CD4-positive, alpha-beta memory T cell (primary cell): Measurements from ENCODE around the gene CPTP. TPM values are rescaled to one million over a fixed set of nuclear protein-coding genes. Genes with fewer than 3 reads are reported as not detected.
A peak's percentile ranks its signal among the peaks of the same experiment; 100 is the strongest.

Source experiments
- CTCF ChIA-PET: fragments of 350-600 bp; sonication (Branson Sonifier 250); formaldehyde crosslinking; loops from one replicate; lab custom pipeline; 2021; ENCODE audit warnings: inconsistent platforms; ENCODE audit not compliant: partially characterized antibody; lab: Charles Lee
- POLR2A ChIA-PET: fragments of 350-600 bp; sonication (Branson Sonifier 250); formaldehyde crosslinking; loops from one replicate; lab custom pipeline; 2021; ENCODE audit not compliant: partially characterized antibody; lab: Charles Lee
- DNase-seq, 5 donors: peaks; one replicate each; pipeline versions ENCODE4 v3.0.0 to v3.0.0-alpha.2; 2020 to 2022; ENCODE audit warnings: mixed read lengths in 1 of 5
- H3K27ac ChIP-seq: one replicate; pipeline ENCODE4 v1.7.0; 2013; ENCODE audit warnings: low read depth, low read length
- H3K27me3 ChIP-seq: 2 replicates; pipeline ENCODE4 v1.7.0; 2013; ENCODE audit warnings: mild to moderate bottlenecking, low read length, moderate library complexity; ENCODE audit not compliant: insufficient read depth
- H3K36me3 ChIP-seq: 2 replicates; pipeline ENCODE4 v1.7.0; 2013; ENCODE audit warnings: mild to moderate bottlenecking, low read length, moderate library complexity; ENCODE audit not compliant: insufficient read depth
- H3K4me1 ChIP-seq: 2 replicates; pipeline ENCODE4 v1.7.0; 2013; ENCODE audit warnings: mild to moderate bottlenecking, low read length, moderate library complexity; ENCODE audit not compliant: insufficient read depth
- H3K4me3 ChIP-seq, 2 donors: one replicate each; pipeline ENCODE4 v1.7.0; 2013; ENCODE audit warnings: low read length in 2 of 2, mild to moderate bottlenecking in 1 of 2
- H3K9me3 ChIP-seq, 2 donors: one replicate each; pipeline ENCODE4 v1.7.0; 2013; ENCODE audit warnings: low read length in 2 of 2, control low read depth in 1 of 2; ENCODE audit not compliant: control insufficient read depth in 1 of 2
- H3K27ac Mint-ChIP-seq, 7 donors: one replicate each; pipeline ENCODE4 v1.8.0; 2020 to 2021; ENCODE audit warnings: mixed read lengths in 7 of 7, mild to moderate bottlenecking in 6 of 7, inconsistent platforms in 3 of 7, moderate library complexity in 3 of 7
- H3K27me3 Mint-ChIP-seq, 2 donors: one replicate each; pipeline ENCODE4 v1.8.0; 2020 to 2021; ENCODE audit warnings: mixed read lengths in 2 of 2
- H3K36me3 Mint-ChIP-seq, 2 donors: one replicate each; pipeline ENCODE4 v1.8.0; 2020 to 2021; ENCODE audit warnings: mixed read lengths in 2 of 2, inconsistent platforms in 1 of 2, mild to moderate bottlenecking in 1 of 2
- H3K4me1 Mint-ChIP-seq, 4 donors: one replicate each; pipeline ENCODE4 v1.8.0; 2020 to 2021; ENCODE audit warnings: mixed read lengths in 4 of 4, mild to moderate bottlenecking in 1 of 4
- H3K4me3 Mint-ChIP-seq, 8 donors: one replicate each; pipeline ENCODE4 v1.8.0; 2020 to 2021; ENCODE audit warnings: mixed read lengths in 8 of 8, mild to moderate bottlenecking in 7 of 8, moderate library complexity in 6 of 8, inconsistent platforms in 3 of 8
- H3K9me3 Mint-ChIP-seq, 8 donors: one replicate each; pipeline ENCODE4 v1.8.0; 2020 to 2021; ENCODE audit warnings: mixed read lengths in 8 of 8, mild to moderate bottlenecking in 5 of 8, inconsistent platforms in 3 of 8, moderate library complexity in 1 of 8
- intact Hi-C: fragments of 100-400 bp; cut with micrococcal nuclease; formaldehyde crosslinking; loops from one replicate; pipeline ENCODE4 v1.15.1; 2023
- polyA plus RNA-seq, 2 donors: library from polyadenylated mRNA; unstranded; fragments of 300-500 nt; fragmentation: Illumina TruSeq; gene quantifications; one replicate each; pipeline ENCODE4 v1.2.3, GENCODE V29; 2021
- total RNA-seq, 2 experiments: library from RNA; stranded (reverse); gene quantifications; one replicate each; pipeline ENCODE4 v1.2.3, GENCODE V29; 2021

Gene CPTP
- total and polyA plus RNA-seq, 4 experiments from 2014 or later, result 15.4 to 28.3 (median 25.9) TPM

GRCh38 chr1:1320666-1321448, 3.7 kb upstream of the CPTP start:
- intact Hi-C loops, result no loop called here
- no peaks in the 10 kb centered on the region for H3K27me3 Mint-ChIP-seq
- ChIA-PET POLR2A (interaction anchor here (0.9 to 1.0 kb wide), 2 partner anchors 15 to 77 kb away, joined by 3 to 4 read pairs; no protein-coding TSS in a partner anchor), CTCF (no interaction called here)
- peaks cover 0 to 2% (median 0%) of the 10 kb centered on the region in 8 donors for H3K9me3 Mint-ChIP-seq
- DNase-seq, result no peak
- Histone ChIP-seq H3K27ac (no peak overlapping the region), H3K4me3 (no peak overlapping the region), H3K4me1 (peaks cover 27% of the 10 kb centered on the region), H3K36me3 (peaks cover 16% of the 10 kb centered on the region), H3K9me3 (no peaks in the 10 kb centered on the region), H3K27me3 (no peaks in the 10 kb centered on the region)
- peaks cover 8 to 45% (median 26%) of the 10 kb centered on the region in 4 donors for H3K4me1 Mint-ChIP-seq
- H3K27ac Mint-ChIP-seq, result no peak overlapping the region
- no peak overlapping the region for H3K4me3 Mint-ChIP-seq
- H3K36me3 Mint-ChIP-seq, result peaks cover 3 to 22% of the 10 kb centered on the region in 2 donors

GRCh38 chr1:1321477-1321876, 3.1 kb upstream of the CPTP start:
- no peaks in the 10 kb centered on the region for H3K27me3 Mint-ChIP-seq
- H3K4me1 Mint-ChIP-seq, result peaks cover 11 to 51% (median 31%) of the 10 kb centered on the region in 4 donors
- Histone ChIP-seq H3K36me3 (peaks cover 16% of the 10 kb centered on the region), H3K27ac (no peak overlapping the region), H3K9me3 (no peaks in the 10 kb centered on the region), H3K4me1 (peaks cover 33% of the 10 kb centered on the region), H3K27me3 (no peaks in the 10 kb centered on the region), H3K4me3 (no peak overlapping the region)
- H3K4me3 Mint-ChIP-seq, result no peak overlapping the region
- DNase-seq, result no peak
- H3K36me3 Mint-ChIP-seq, result peaks cover 3 to 20% of the 10 kb centered on the region in 2 donors
- peak overlapping the region in 1 of 7 donors; percentile 22 for H3K27ac Mint-ChIP-seq
- intact Hi-C loops, result no loop called here
- ChIA-PET POLR2A (interaction anchor here (0.9 to 1.0 kb wide), 2 partner anchors 15 to 77 kb away, joined by 3 to 4 read pairs; no protein-coding TSS in a partner anchor), CTCF (no interaction called here)
- peaks cover 0 to 2% (median 0%) of the 10 kb centered on the region in 8 donors for H3K9me3 Mint-ChIP-seq

GRCh38 chr1:1322418-1322817, 2.2 kb upstream of the CPTP start:
- Histone ChIP-seq H3K27ac (no peak overlapping the region), H3K27me3 (no peaks in the 10 kb centered on the region), H3K9me3 (no peaks in the 10 kb centered on the region), H3K36me3 (peaks cover 14% of the 10 kb centered on the region), H3K4me3 (no peak overlapping the region), H3K4me1 (peaks cover 41% of the 10 kb centered on the region)
- H3K27me3 Mint-ChIP-seq, result no peaks in the 10 kb centered on the region
- H3K9me3 Mint-ChIP-seq, result peaks cover 0 to 2% (median 0%) of the 10 kb centered on the region in 8 donors
- DNase-seq, result no peak
- CTCF ChIA-PET, result no interaction called here
- intact Hi-C loops, result no loop called here
- H3K4me1 Mint-ChIP-seq, result peaks cover 9 to 52% (median 34%) of the 10 kb centered on the region in 4 donors
- POLR2A ChIA-PET, result interaction anchor here (1.7 kb wide), 1 partner anchor 10 kb away, joined by 4 read pairs; no protein-coding TSS in a partner anchor
- peaks cover under 1 to 18% of the 10 kb centered on the region in 2 donors for H3K36me3 Mint-ChIP-seq
- H3K4me3 Mint-ChIP-seq, result peak overlapping the region in 7 of 8 donors; percentile 62 to 79 (median 68)
- peak overlapping the region in 5 of 7 donors; percentile 57 to 82 (median 75) for H3K27ac Mint-ChIP-seq

- Histone ChIP-seq H3K9me3 (no peaks in the 10 kb centered on the region), H3K4me3 (no peak overlapping the region), H3K27ac (no peak overlapping the region), H3K27me3 (no peaks in the 10 kb centered on the region), H3K4me1 (peaks cover 41% of the 10 kb centered on the region), H3K36me3 (peaks cover 12% of the 10 kb centered on the region)
- no peaks in the 10 kb centered on the region for H3K27me3 Mint-ChIP-seq
- peak overlapping the region in 4 of 7 donors; percentile 10 to 97 (median 82) for H3K27ac Mint-ChIP-seq
- intact Hi-C loops, result no loop called here
- POLR2A ChIA-PET, result interaction anchor here (0.6 to 1.7 kb wide), 2 partner anchors 10 to 286 kb away, joined by 3 to 4 read pairs; no protein-coding TSS in a partner anchor
- H3K36me3 Mint-ChIP-seq, result peaks cover 0 to 16% of the 10 kb centered on the region in 2 donors
- CTCF ChIA-PET, result no interaction called here
- peaks cover 9 to 52% (median 35%) of the 10 kb centered on the region in 4 donors for H3K4me1 Mint-ChIP-seq
- peak overlapping the region; percentile 33 to 97 (median 83) for H3K4me3 Mint-ChIP-seq
- peaks cover 0 to 2% (median 0%) of the 10 kb centered on the region in 8 donors for H3K9me3 Mint-ChIP-seq
- DNase-seq, result no peak
These were observed 1.6 kb upstream of the CPTP start for GRCh38 chr1:1322952-1323351.

GRCh38 chr1:1324084-1324523, 498 bp upstream of the CPTP start:
- intact Hi-C loops, result loop anchor here (1.0 to 2.0 kb wide), 3 partner anchors 16 to 208 kb away; partner anchors contain the start of genes AURKAIP1, C1orf159 and PUSL1
- Mint-ChIP-seq H3K27ac (peak overlapping the region in 1 of 7 donors; percentile 77), H3K4me3 (peak overlapping the region in 6 of 8 donors; percentile 8 to 90 (median 65)), H3K36me3 (peaks cover 0 to 15% of the 10 kb centered on the region in 2 donors), H3K9me3 (peaks cover 0 to 2% (median 0%) of the 10 kb centered on the region in 8 donors), H3K27me3 (no peaks in the 10 kb centered on the region), H3K4me1 (peaks cover 9 to 53% (median 35%) of the 10 kb centered on the region in 4 donors)
- POLR2A ChIA-PET, result interaction anchor here (1.7 kb wide), 1 partner anchor 11 kb away, joined by 4 read pairs; no protein-coding TSS in a partner anchor
- Histone ChIP-seq H3K27me3 (no peaks in the 10 kb centered on the region), H3K4me1 (peaks cover 41% of the 10 kb centered on the region), H3K36me3 (peaks cover 10% of the 10 kb centered on the region), H3K4me3 (peak overlapping the region in 1 of 2 donors; percentile 77), H3K9me3 (no peaks in the 10 kb centered on the region), H3K27ac (peak overlapping the region; percentile 89)
- DNase-seq, result no peak
- CTCF ChIA-PET, result no interaction called here

GRCh38 chr1:1325288-1326074, 879 bp downstream of the CPTP start:
- Mint-ChIP-seq H3K27ac (peak overlapping the region; percentile 76 to 88 (median 82)), H3K36me3 (peaks cover 0 to 4% of the 10 kb centered on the region in 2 donors), H3K27me3 (no peaks in the 10 kb centered on the region), H3K4me3 (peak overlapping the region; percentile 75 to 87 (median 78)), H3K4me1 (peaks cover 12 to 49% (median 32%) of the 10 kb centered on the region in 4 donors), H3K9me3 (peaks cover 0 to 2% (median 0%) of the 10 kb centered on the region in 8 donors)
- no peaks in the 10 kb centered on the region for H3K9me3 ChIP-seq
- peak in 1 of 5 donors; percentile 37 for DNase-seq
- peaks cover 41% of the 10 kb centered on the region for H3K4me1 ChIP-seq
- ChIA-PET POLR2A (interaction anchor here (0.7 to 1.8 kb wide), 4 partner anchors 16 to 73 kb away, joined by 3 to 14 read pairs (median 6); partner anchors contain the start of genes AURKAIP1, CCNL2 and PUSL1), CTCF (interaction anchor here (1.4 kb wide), 1 partner anchor 47 kb away, joined by 4 read pairs; no protein-coding TSS in a partner anchor)
- peak overlapping the region; percentile 89 for H3K27ac ChIP-seq
- peaks cover 4% of the 10 kb centered on the region for H3K36me3 ChIP-seq
- peak overlapping the region; percentile 49 to 77 for H3K4me3 ChIP-seq
- no peaks in the 10 kb centered on the region for H3K27me3 ChIP-seq
- intact Hi-C loops, result loop anchor here (1.0 to 2.0 kb wide), 2 partner anchors 18 to 49 kb away; partner anchors contain the start of gene AURKAIP1
